Measurements from ENCODE around the gene SELP. TPM values are rescaled to one million over a fixed set of nuclear protein-coding genes. Genes with fewer than 3 reads are reported as not detected.

SELP gene
- total RNA-seq, 1 experiment from 2014 or later = not detected

- Histone ChIP-seq H3K4me1 (no peaks in the 10 kb centered on the region), H3K27me3 (replicated peaks; ENCODE audit: control insufficient read depth, insufficient read depth, low read length) (no peaks in the 10 kb centered on the region; the same call in 1 of the 2 replicates), H3K36me3 (ENCODE audit: control insufficient read depth, insufficient read depth, low read length) (no peaks in the 10 kb centered on the region), H3K4me3 (ENCODE audit: low read depth, low read length) (no peak overlapping the region), H3K9me3 (no peaks in the 10 kb centered on the region; the same call in 1 of the 2 replicates)
- CTCF ChIA-PET = no interaction called here
- intact Hi-C loops (cut with micrococcal nuclease; ENCODE audit: unreplicated experiment) = no loop called here
- POLR2A ChIA-PET = no interaction called here
- H3K4me3 Mint-ChIP-seq (ENCODE audit: unreplicated experiment) = no peak overlapping the region
- H3K9me3 Mint-ChIP-seq (ENCODE audit: unreplicated experiment) = no peaks in the 10 kb centered on the region
- H3K36me3 Mint-ChIP-seq (ENCODE audit: insufficient read depth, unreplicated experiment) = no peaks in the 10 kb centered on the region
- no peak for DNase-seq
- H3K27ac Mint-ChIP-seq (ENCODE audit: unreplicated experiment) = no peak overlapping the region
- TF ChIP-seq CTCF (IDR thresholded peaks at IDR 0.05; ENCODE audit: insufficient read depth in 1 of 2, low read depth in 1 of 2, low read length in 1 of 2, severe bottlenecking in 1 of 2, unreplicated experiment in 1 of 2) = no peak
- H3K4me1 Mint-ChIP-seq (ENCODE audit: low read depth, unreplicated experiment) = no peaks in the 10 kb centered on the region
- H3K27me3 Mint-ChIP-seq (ENCODE audit: insufficient read depth, unreplicated experiment) = peaks cover 11% of the 10 kb centered on the region
- no TSS peak for BruUV-seq (replicated peaks)
Observed at GRCh38 chr1:169608226-169608625, 21.7 kb downstream of the SELP start.

- intact Hi-C loops (cut with micrococcal nuclease; ENCODE audit: unreplicated experiment) = no loop called here
- CTCF ChIA-PET = no interaction called here
Observed at GRCh38 chr1:169604781-169605560, 25.0 kb downstream of the SELP start.

More at GRCh38 chr1:169604781-169605560, 25.0 kb downstream of the SELP start:
- no TSS peak for BruUV-seq (replicated peaks)
- Histone ChIP-seq H3K4me3 (ENCODE audit: low read depth, low read length) (no peak overlapping the region), H3K36me3 (ENCODE audit: control insufficient read depth, insufficient read depth, low read length) (no peaks in the 10 kb centered on the region), H3K4me1 (no peaks in the 10 kb centered on the region), H3K27me3 (replicated peaks; ENCODE audit: control insufficient read depth, insufficient read depth, low read length) (no peaks in the 10 kb centered on the region; the same call in 1 of the 2 replicates), H3K9me3 (no peaks in the 10 kb centered on the region; the same call in 1 of the 2 replicates)
- TF ChIP-seq CTCF (IDR thresholded peaks at IDR 0.05; ENCODE audit: insufficient read depth in 1 of 2, low read depth in 1 of 2, low read length in 1 of 2, severe bottlenecking in 1 of 2, unreplicated experiment in 1 of 2) = no peak
- Mint-ChIP-seq H3K36me3 (ENCODE audit: insufficient read depth, unreplicated experiment) (no peaks in the 10 kb centered on the region), H3K4me3 (ENCODE audit: unreplicated experiment) (no peak overlapping the region), H3K27ac (ENCODE audit: unreplicated experiment) (no peak overlapping the region), H3K9me3 (ENCODE audit: unreplicated experiment) (no peaks in the 10 kb centered on the region), H3K4me1 (ENCODE audit: low read depth, unreplicated experiment) (no peaks in the 10 kb centered on the region), H3K27me3 (ENCODE audit: insufficient read depth, unreplicated experiment) (peaks cover 11% of the 10 kb centered on the region)
- POLR2A ChIA-PET = no interaction called here
- no peak for DNase-seq

Data from Caco-2 (cell line).